HEK293 (cell line): ENCODE data around the gene NFKBIL1.

ENCODE experiments used
- REST ChIP-seq: fragments of 450-650 bp; formaldehyde crosslinking; IDR thresholded peaks from 2 replicates; pipeline ENCODE4 v1.5.1; 2016; ENCODE audit warnings: missing biosample characterization, missing genetic modification characterization
- SP2 ChIP-seq: fragments of 450-650 bp; formaldehyde crosslinking; IDR thresholded peaks from 2 replicates; pipeline ENCODE4 v1.5.1; 2016; ENCODE audit warnings: missing biosample characterization, missing genetic modification characterization
- ZBTB17 ChIP-seq: fragments of 450-650 bp; formaldehyde crosslinking; IDR thresholded peaks from 2 replicates; pipeline ENCODE4 v1.5.1; 2016; ENCODE audit warnings: missing biosample characterization, missing genetic modification characterization
- ZNF112 ChIP-seq: fragments of 450-650 bp; formaldehyde crosslinking; IDR thresholded peaks from 2 replicates; pipeline ENCODE4 v1.5.0; 2017; ENCODE audit warnings: missing biosample characterization, missing genetic modification characterization
- ZNF146 ChIP-seq: fragments of 450-650 bp; formaldehyde crosslinking; IDR thresholded peaks from 2 replicates; pipeline ENCODE4 v1.5.1; 2016; ENCODE audit warnings: missing biosample characterization, missing genetic modification characterization
- ZNF24 ChIP-seq: fragments of 450-650 bp; formaldehyde crosslinking; IDR thresholded peaks from 2 replicates; pipeline ENCODE4 v1.5.1; 2016; ENCODE audit warnings: missing biosample characterization, missing genetic modification characterization
- ZNF48 ChIP-seq: fragments of 450-650 bp; formaldehyde crosslinking; IDR thresholded peaks from 2 replicates; pipeline ENCODE4 v1.5.1; 2016; ENCODE audit warnings: missing biosample characterization, missing genetic modification characterization
- ZNF501 ChIP-seq: fragments of 450-650 bp; formaldehyde crosslinking; IDR thresholded peaks from 2 replicates; pipeline ENCODE4 v1.5.1; 2016; ENCODE audit warnings: missing biosample characterization, missing genetic modification characterization
- ZNF660 ChIP-seq: fragments of 450-650 bp; IDR thresholded peaks from 2 replicates; pipeline ENCODE4 v1.5.1; 2018; ENCODE audit warnings: missing biosample characterization, mild to moderate bottlenecking, missing genetic modification characterization

GRCh38 chr6:31502586-31502985 lies 44.8 kb upstream of the NFKBIL1 start:
- TF ChIP-seq ZNF146 (tag by site-specific recombination) (no peak), ZNF112 (tag by site-specific recombination) (no peak), SP2 (tag by site-specific recombination) (no peak), REST (tag by site-specific recombination) (no peak), ZNF501 (tag by site-specific recombination) (no peak), ZBTB17 (tag by site-specific recombination) (no peak), ZNF48 (tag by site-specific recombination) (no peak), ZNF660 (tag by site-specific recombination) (no peak), ZNF24 (no peak)
